ENCODE results near the gene CD55. TPM values are rescaled to one million over a fixed set of nuclear protein-coding genes. Genes with fewer than 3 reads are reported as not detected.

The CD55 gene
- total and polyA plus RNA-seq, 2 donors (not counting 1 experiment from before 2014, with no cell fraction given): 46.1 to 77.7 TPM

DNA sequence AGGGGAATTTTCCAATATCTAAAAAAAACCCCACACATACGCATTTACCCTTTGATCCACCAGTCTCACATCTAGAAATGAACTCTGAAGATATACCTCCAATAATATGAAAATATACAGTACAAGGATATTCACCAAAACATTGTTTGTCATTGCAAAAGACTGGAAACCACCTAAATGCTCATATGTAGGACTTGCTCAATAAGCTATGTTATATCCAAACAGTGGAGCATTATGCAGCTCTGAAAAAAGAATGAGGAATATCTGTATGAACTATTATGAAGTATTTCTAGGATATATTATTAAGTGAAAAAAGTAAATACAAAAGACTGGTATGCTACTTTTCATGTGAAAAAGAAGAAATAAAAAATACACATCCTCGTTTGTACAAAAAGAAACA is 43.6 kb downstream of the CD55 start:
- H3K9ac ChIP-seq (ENCODE audit: insufficient read depth, low read length): no peak overlapping the region
- no peak for TF ChIP-seq EZH2 (IDR thresholded peaks at IDR 0.05; ENCODE audit: low read length, missing control alignments)

DNA sequence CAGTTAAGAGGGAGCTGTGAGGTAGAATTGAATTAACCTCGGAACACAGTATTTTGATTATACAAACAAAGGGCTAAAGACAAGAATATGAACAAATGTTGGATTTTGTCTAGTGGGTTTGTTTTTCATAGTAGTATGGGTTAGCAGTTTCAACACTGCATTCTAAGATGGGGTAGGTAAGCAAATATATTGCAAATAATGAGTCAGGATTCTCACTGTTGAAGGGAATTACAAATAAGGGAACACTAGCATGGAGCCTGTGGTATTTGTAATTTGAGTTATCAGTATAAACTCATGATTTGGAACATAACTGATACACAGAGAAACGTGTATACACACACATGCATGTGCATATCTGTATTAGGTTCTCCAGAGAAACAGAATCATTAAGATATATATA is 44.5 kb downstream of the CD55 start:
- H3K4me2 ChIP-seq (ENCODE audit: extremely low read depth, insufficient read depth, low read length): no peak overlapping the region
- H3K79me2 ChIP-seq (ENCODE audit: control insufficient read depth, insufficient read depth, low read length): no peaks in the 10 kb centered on the region
- H3K27ac ChIP-seq (ENCODE audit: insufficient read depth, low read length): no peak overlapping the region
- peaks cover 2% of the 10 kb centered on the region for H3K4me1 ChIP-seq (ENCODE audit: control insufficient read depth, extremely low read depth, insufficient read depth, low read length)
- H3K9me3 ChIP-seq (ENCODE audit: control insufficient read depth, insufficient read depth, low read depth, low read length): no peaks in the 10 kb centered on the region
- peak in 1 of 2 donors; percentile 9 for DNase-seq (ENCODE audit: low read depth in 2 of 2)
- no peak for TF ChIP-seq CTCF (conservative IDR thresholded peaks at IDR 0.05 in 1 of 2, IDR thresholded peaks at IDR 0.05 in 1 of 2; ENCODE audit: low read depth in 1 of 2, low read length in 2 of 2)
- no peak for TF ChIP-seq EZH2 (IDR thresholded peaks at IDR 0.05; ENCODE audit: low read length, missing control alignments)
- no peak overlapping the region for H3K4me3 ChIP-seq (replicated peaks in 1 of 4; ENCODE audit: control extremely low read depth in 1 of 4, insufficient read depth in 1 of 4, low read depth in 3 of 4, low read length in 4 of 4)
- no peak overlapping the region for H2AFZ ChIP-seq (ENCODE audit: low read length)
- H3K36me3 ChIP-seq (ENCODE audit: control insufficient read depth, insufficient read depth, low read length): no peaks in the 10 kb centered on the region
- no peaks in the 10 kb centered on the region for H3K27me3 ChIP-seq (ENCODE audit: control insufficient read depth, insufficient read depth, low read length)
- no peaks in the 10 kb centered on the region for H4K20me1 ChIP-seq (ENCODE audit: control insufficient read depth, extremely low read depth, insufficient read depth, low read length)
- H3K9ac ChIP-seq (ENCODE audit: insufficient read depth, low read length): no peak overlapping the region

More for the DNA sequence above, 43.6 kb downstream of the CD55 start:
- Histone ChIP-seq H3K9me3 (ENCODE audit: control insufficient read depth, insufficient read depth, low read depth, low read length) (no peaks in the 10 kb centered on the region), H3K79me2 (ENCODE audit: control insufficient read depth, insufficient read depth, low read length) (no peaks in the 10 kb centered on the region), H4K20me1 (ENCODE audit: control insufficient read depth, extremely low read depth, insufficient read depth, low read length) (no peaks in the 10 kb centered on the region), H3K4me1 (ENCODE audit: control insufficient read depth, extremely low read depth, insufficient read depth, low read length) (peaks cover 2% of the 10 kb centered on the region), H3K36me3 (ENCODE audit: control insufficient read depth, insufficient read depth, low read length) (no peaks in the 10 kb centered on the region), H3K27me3 (ENCODE audit: control insufficient read depth, insufficient read depth, low read length) (no peaks in the 10 kb centered on the region), H3K27ac (ENCODE audit: insufficient read depth, low read length) (no peak overlapping the region), H2AFZ (ENCODE audit: low read length) (no peak overlapping the region), H3K4me2 (ENCODE audit: extremely low read depth, insufficient read depth, low read length) (no peak overlapping the region), H3K4me3 (replicated peaks in 1 of 4; ENCODE audit: control extremely low read depth in 1 of 4, insufficient read depth in 1 of 4, low read depth in 3 of 4, low read length in 4 of 4) (no peak overlapping the region)
- no peak for DNase-seq (ENCODE audit: low read depth in 2 of 2)

- H3K4me2 ChIP-seq (ENCODE audit: extremely low read depth, insufficient read depth, low read length): no peak overlapping the region
- TF ChIP-seq CTCF (conservative IDR thresholded peaks at IDR 0.05 in 1 of 2, IDR thresholded peaks at IDR 0.05 in 1 of 2; ENCODE audit: low read depth in 1 of 2, low read length in 2 of 2) (no peak), EZH2 (IDR thresholded peaks at IDR 0.05; ENCODE audit: low read length, missing control alignments) (no peak)
- H3K4me1 ChIP-seq (ENCODE audit: control insufficient read depth, extremely low read depth, insufficient read depth, low read length): peaks cover under 1% of the 10 kb centered on the region
- no peaks in the 10 kb centered on the region for H4K20me1 ChIP-seq (ENCODE audit: control insufficient read depth, extremely low read depth, insufficient read depth, low read length)
- no peaks in the 10 kb centered on the region for H3K36me3 ChIP-seq (ENCODE audit: control insufficient read depth, insufficient read depth, low read length)
- no peak overlapping the region for H3K9ac ChIP-seq (ENCODE audit: insufficient read depth, low read length)
- no peak overlapping the region for H2AFZ ChIP-seq (ENCODE audit: low read length)
- DNase-seq (ENCODE audit: low read depth in 2 of 2): no peak
- H3K27ac ChIP-seq (ENCODE audit: insufficient read depth, low read length): no peak overlapping the region
- H3K79me2 ChIP-seq (ENCODE audit: control insufficient read depth, insufficient read depth, low read length): no peaks in the 10 kb centered on the region
- H3K4me3 ChIP-seq (replicated peaks in 1 of 4; ENCODE audit: control extremely low read depth in 1 of 4, insufficient read depth in 1 of 4, low read depth in 3 of 4, low read length in 4 of 4): no peak overlapping the region
- no peaks in the 10 kb centered on the region for H3K9me3 ChIP-seq (ENCODE audit: control insufficient read depth, insufficient read depth, low read depth, low read length)
- H3K27me3 ChIP-seq (ENCODE audit: control insufficient read depth, insufficient read depth, low read length): no peaks in the 10 kb centered on the region
These were observed 67.2 kb downstream of the CD55 start for GRCh38 chr1:207388721-207389120.

Data from fibroblast of lung (primary cell).